CD14-positive monocyte (primary cell): ENCODE results near the gene P2RY11. TPM values are rescaled to one million over a fixed set of nuclear protein-coding genes. Genes with fewer than 3 reads are reported as not detected.
A peak's percentile ranks its signal among the peaks of the same experiment; 100 is the strongest.

ENCODE experiments used
- DNase-seq, 3 donors: peaks; one replicate each; pipeline ENCODE4 v3.0.0-alpha.2; 2011 to 2022
- H2AFZ ChIP-seq: 2 replicates; pipeline ENCODE4 v1.6.0; 2012; ENCODE audit warnings: mild to moderate bottlenecking, low read depth, low read length, inconsistent platforms; ENCODE audit not compliant: insufficient read depth, poor library complexity, severe bottlenecking
- H3K27ac ChIP-seq, 2 donors: 1 replicate in 1 of 2; 2 replicates in 1 of 2; pipeline ENCODE4 v1.5.1; 2012 to 2013; ENCODE audit warnings: low read length in 2 of 2, control low read depth in 1 of 2, inconsistent platforms in 1 of 2, low read depth in 1 of 2, mild to moderate bottlenecking in 1 of 2
- H3K27me3 ChIP-seq, 2 donors: one replicate each; pipeline versions ENCODE4 v1.6.0 to v1.6.1; 2011 to 2013; ENCODE audit warnings: low read length in 2 of 2; ENCODE audit not compliant: control insufficient read depth in 2 of 2, insufficient read depth in 2 of 2
- H3K36me3 ChIP-seq, 2 donors: replicated peaks in 1 of 2; 1 replicate in 1 of 2; 2 replicates in 1 of 2; pipeline versions ENCODE4 v1.5.1 to v1.6.1; 2012 to 2013; ENCODE audit warnings: low read length in 2 of 2, control low read depth in 1 of 2, inconsistent platforms in 1 of 2, mild to moderate bottlenecking in 1 of 2; ENCODE audit not compliant: insufficient read depth in 2 of 2, control insufficient read depth in 1 of 2
- H3K4me1 ChIP-seq, 2 donors: 1 replicate in 1 of 2; 2 replicates in 1 of 2; pipeline versions ENCODE4 v1.5.1 to v1.6.1; 2012 to 2013; ENCODE audit warnings: low read length in 2 of 2, control low read depth in 1 of 2, inconsistent platforms in 1 of 2, mild to moderate bottlenecking in 1 of 2, moderate library complexity in 1 of 2; ENCODE audit not compliant: insufficient read depth in 2 of 2, control insufficient read depth in 1 of 2
- H3K4me2 ChIP-seq: replicated peaks from 2 replicates; pipeline ENCODE3; 2012; ENCODE audit warnings: low read length, moderate library complexity, mild to moderate bottlenecking; ENCODE audit not compliant: poor library complexity, severe bottlenecking; ENCODE audit errors: extremely low read depth
- H3K4me3 ChIP-seq, 3 experiments: fragments of 200-600 bp in 1 of 3; sonication (generic) in 1 of 3; replicated peaks in 1 of 3; 1 replicate in 2 of 3; 2 replicates in 1 of 3; pipeline ENCODE4 v1.5.1; 2011 to 2013; ENCODE audit warnings: low read length in 3 of 3, mild to moderate bottlenecking in 3 of 3, control low read depth in 2 of 3, low read depth in 2 of 3, inconsistent platforms in 1 of 3, moderate library complexity in 1 of 3
- H3K79me2 ChIP-seq: 2 replicates; pipeline ENCODE4 v1.6.0; 2012; ENCODE audit warnings: mild to moderate bottlenecking, control low read depth, inconsistent platforms, low read length, moderate library complexity; ENCODE audit not compliant: insufficient read depth
- H3K9ac ChIP-seq: 2 replicates; pipeline ENCODE4 v1.6.0; 2017; ENCODE audit warnings: low read length, mild to moderate bottlenecking; ENCODE audit not compliant: insufficient read depth, poor library complexity, severe bottlenecking
- H3K9me3 ChIP-seq, 2 donors: replicated peaks in 1 of 2; 1 replicate in 1 of 2; 2 replicates in 1 of 2; pipeline versions ENCODE4 v1.5.1 to v1.6.1; 2012 to 2013; ENCODE audit warnings: low read length in 2 of 2, control low read depth in 1 of 2; ENCODE audit not compliant: control insufficient read depth in 1 of 2, insufficient read depth in 1 of 2
- H4K20me1 ChIP-seq: 2 replicates; pipeline ENCODE4 v1.6.0; 2012; ENCODE audit warnings: mild to moderate bottlenecking, low read length, control low read depth, moderate library complexity; ENCODE audit not compliant: insufficient read depth
- H3K27ac Mint-ChIP-seq, 7 donors: one replicate each; pipeline ENCODE4 v1.8.0; 2020; ENCODE audit warnings: mild to moderate bottlenecking in 7 of 7, mixed read lengths in 7 of 7, moderate library complexity in 6 of 7, inconsistent platforms in 2 of 7
- H3K27me3 Mint-ChIP-seq, 3 donors: one replicate each; pipeline ENCODE4 v1.8.0; 2021 to 2022; ENCODE audit warnings: low read depth in 3 of 3, mild to moderate bottlenecking in 3 of 3, mixed read lengths in 3 of 3, moderate library complexity in 3 of 3, inconsistent platforms in 1 of 3
- H3K36me3 Mint-ChIP-seq, 2 donors: one replicate each; pipeline ENCODE4 v1.8.0; 2020; ENCODE audit warnings: mixed read lengths in 2 of 2, inconsistent platforms in 1 of 2, mild to moderate bottlenecking in 1 of 2
- H3K4me1 Mint-ChIP-seq: one replicate; pipeline ENCODE4 v1.8.0; 2020; ENCODE audit warnings: mild to moderate bottlenecking, mixed read lengths
- H3K4me3 Mint-ChIP-seq, 2 donors: one replicate each; pipeline ENCODE4 v1.8.0; 2020; ENCODE audit warnings: mild to moderate bottlenecking in 2 of 2, mixed read lengths in 2 of 2, moderate library complexity in 1 of 2
- H3K9me3 Mint-ChIP-seq, 7 donors: one replicate each; pipeline ENCODE4 v1.8.0; 2020 to 2022; ENCODE audit warnings: mixed read lengths in 7 of 7, mild to moderate bottlenecking in 6 of 7, moderate library complexity in 6 of 7, inconsistent platforms in 2 of 7
- CTCF ChIP-seq: fragments of 200-600 bp; IDR thresholded peaks from one replicate; pipeline ENCODE4 v1.8.0; 2022; ENCODE audit warnings: antibody characterized with exemption, mild to moderate bottlenecking
- WGBS: methylation state at CpG from one replicate; pipeline ENCODE4 v1.1.5; 2013; ENCODE audit warnings: missing lambda C conversion rate; ENCODE audit not compliant: insufficient coverage; 5-methylcytosine and 5-hydroxymethylcytosine counted together
- intact Hi-C, 2 donors: fragments of 100-400 bp; cut with micrococcal nuclease; formaldehyde crosslinking; loops; one replicate each; pipeline versions ENCODE4 v1.15.0 to v1.15.1; 2023
- polyA plus RNA-seq, 3 donors: library from polyadenylated mRNA; depleted of rRNA in 1 of 3; unstranded in 2 of 3; stranded (reverse) in 1 of 3; fragments of 300-500 nt in 2 of 3; fragments of >200 nt in 1 of 3; fragmentation: Illumina TruSeq in 2 of 3; gene quantifications; 1 replicate in 2 of 3; 2 replicates in 1 of 3; pipeline ENCODE4 v1.2.3, GENCODE V29; 2012 to 2021

The P2RY11 gene
- polyA plus RNA-seq, 3 donors, result 0.50 to 10.0 (median 0.69) TPM

GRCh38 chr19:10095622-10095947 is 15.9 kb upstream of the P2RY11 start:
- peaks cover 0 to 3% of the 10 kb centered on the region in 2 donors for H3K9me3 ChIP-seq
- H3K4me1 ChIP-seq, result peaks cover 13 to 17% of the 10 kb centered on the region in 2 donors
- H3K4me3 Mint-ChIP-seq, result peak overlapping the region; percentile 51 to 59
- H3K27ac ChIP-seq, result peak overlapping the region in 1 of 2 donors; percentile 28
- H3K9me3 Mint-ChIP-seq, result peaks cover 0 to 7% (median 0%) of the 10 kb centered on the region in 7 donors
- H3K36me3 ChIP-seq, result peaks cover 25 to 30% of the 10 kb centered on the region in 2 donors
- H3K4me1 Mint-ChIP-seq, result peaks cover 12% of the 10 kb centered on the region
- H2AFZ ChIP-seq, result peak overlapping the region; percentile 27
- peaks cover 25 to 32% of the 10 kb centered on the region in 2 donors for H3K36me3 Mint-ChIP-seq
- intact Hi-C loops, result loop anchor here (5.0 to 10.0 kb wide), 2 partner anchors 157 to 651 kb away; partner anchors contain the start of gene MRPL4 (in 2 of the 2)
- DNase-seq, result no peak
- no peaks in the 10 kb centered on the region for H4K20me1 ChIP-seq
- no peaks in the 10 kb centered on the region for H3K27me3 ChIP-seq
- H3K4me2 ChIP-seq, result peak overlapping the region; percentile 42
- no peak for TF ChIP-seq CTCF
- H3K4me3 ChIP-seq, result no peak overlapping the region
- H3K79me2 ChIP-seq, result no peaks in the 10 kb centered on the region
- H3K9ac ChIP-seq, result no peak overlapping the region
- WGBS, result no CpG with 5 or more reads among the region's 7 CpGs
- peaks cover 1% of the 10 kb centered on the region in 3 donors for H3K27me3 Mint-ChIP-seq
- H3K27ac Mint-ChIP-seq, result peak overlapping the region in 2 of 7 donors; percentile 36 to 43

- peaks cover 1% of the 10 kb centered on the region in 3 donors for H3K27me3 Mint-ChIP-seq
- peaks cover 12% of the 10 kb centered on the region for H3K4me1 Mint-ChIP-seq
- Histone ChIP-seq H4K20me1 (no peaks in the 10 kb centered on the region), H3K4me2 (peak overlapping the region; percentile 78), H3K79me2 (no peaks in the 10 kb centered on the region), H2AFZ (peak overlapping the region; percentile 96), H3K9me3 (peaks cover 0 to 3% of the 10 kb centered on the region in 2 donors), H3K27me3 (no peaks in the 10 kb centered on the region), H3K27ac (peak overlapping the region; percentile 35 to 68), H3K4me3 (peak overlapping the region in 2 of 3 experiments; percentile 36 to 69), H3K9ac (peak overlapping the region; percentile 53), H3K4me1 (peaks cover 13 to 17% of the 10 kb centered on the region in 2 donors), H3K36me3 (peaks cover 23 to 25% of the 10 kb centered on the region in 2 donors)
- TF ChIP-seq CTCF, result no peak
- peak overlapping the region; percentile 59 to 64 for H3K4me3 Mint-ChIP-seq
- H3K36me3 Mint-ChIP-seq, result peaks cover 20 to 27% of the 10 kb centered on the region in 2 donors
- H3K9me3 Mint-ChIP-seq, result peaks cover 0 to 7% (median 0%) of the 10 kb centered on the region in 7 donors
- intact Hi-C loops, result loop anchor here (5.0 to 10.0 kb wide), 2 partner anchors 156 to 651 kb away; partner anchors contain the start of gene MRPL4 (in 2 of the 2)
- peak overlapping the region in 2 of 7 donors; percentile 43 to 68 for H3K27ac Mint-ChIP-seq
- 3% methylated on average over 93 of the region's 97 CpGs for WGBS
- DNase-seq, result peak; percentile 82 to 93 (median 93)
These were observed 15.4 kb upstream of the P2RY11 start for GRCh38 chr19:10095948-10096614.
